Vagina (tissue), 2 donors: ENCODE results near the gene PDYN.

ENCODE experiments used
- CTCF ChIP-seq, 3 experiments: fragments of 450-650 bp in 2 of 3; fragments of 200-600 bp in 1 of 3; sonication (generic) in 1 of 3; IDR thresholded peaks; one replicate each; pipeline ENCODE4 v1.5.1; 2017 to 2019; ENCODE audit warnings: antibody characterized with exemption in 3 of 3, mild to moderate bottlenecking in 2 of 3, moderate library complexity in 2 of 3
- POLR2AphosphoS5 ChIP-seq, 2 donors: sonication (generic); formaldehyde crosslinking; IDR thresholded peaks; one replicate each; pipeline ENCODE4 v1.9.0; 2017; ENCODE audit warnings: antibody characterized with exemption in 2 of 2, mild to moderate bottlenecking in 2 of 2, low read depth in 1 of 2; ENCODE audit not compliant: insufficient read depth in 1 of 2

GRCh38 chr20:1938464-1939269 is 55.2 kb downstream of the PDYN start:
- no peak for TF ChIP-seq CTCF (IDR thresholded peaks at IDR 0.05)
- no peak for TF ChIP-seq POLR2AphosphoS5 (IDR thresholded peaks at IDR 0.05; ENCODE audit: insufficient read depth in 1 of 2, low read depth in 1 of 2)
